GM23338 (cell line): ENCODE results near the gene CCL18. TPM values are rescaled to one million over a fixed set of nuclear protein-coding genes. Genes with fewer than 3 reads are reported as not detected.
"Not testable (repeated sequence)": the region's sequence is repeated elsewhere in the genome, so short reads cannot be mapped to it uniquely, and the experiment has no call there.

Experiments
- ATAC-seq: fragments of 200-7000 bp; cut with Tn5 transposase; 3 replicates; pipeline ENCODE4 v1.9.1; 2020
- DNase-seq: peaks from one replicate; pipeline ENCODE4 v3.0.0-alpha.2; 2015; ENCODE audit warnings: low spot score
- H2AFZ ChIP-seq: fragments of 200-600 bp; sonication (generic); 2 replicates; pipeline ENCODE4 v1.8.0; 2016; ENCODE audit warnings: antibody characterized with exemption, mild to moderate bottlenecking, moderate library complexity
- H3F3A ChIP-seq: fragments of 200-600 bp; sonication (generic); replicated peaks from 2 replicates; pipeline ENCODE4 v1.8.0; 2017; ENCODE audit warnings: antibody characterized with exemption, mixed run types, low read depth
- H3K27ac ChIP-seq: fragments of 200-600 bp; sonication (generic); 2 replicates; pipeline ENCODE4 v1.6.1; 2016; ENCODE audit warnings: low read depth
- H3K27me3 ChIP-seq: fragments of 200-600 bp; sonication (generic); 2 replicates; pipeline ENCODE4 v1.8.0; 2016; ENCODE audit warnings: mild to moderate bottlenecking, mixed run types, moderate library complexity; ENCODE audit not compliant: insufficient read depth
- H3K36me3 ChIP-seq: fragments of 200-600 bp; sonication (generic); 2 replicates; pipeline ENCODE4 v1.8.0; 2016; ENCODE audit warnings: mild to moderate bottlenecking; ENCODE audit not compliant: insufficient read depth
- H3K4me1 ChIP-seq: fragments of 200-600 bp; sonication (generic); 2 replicates; pipeline ENCODE4 v1.8.0; 2016; ENCODE audit warnings: mild to moderate bottlenecking, moderate library complexity; ENCODE audit not compliant: insufficient read depth
- H3K4me2 ChIP-seq: fragments of 200-600 bp; sonication (generic); 2 replicates; pipeline ENCODE4 v1.7.1; 2017; ENCODE audit warnings: mixed run types
- H3K4me3 ChIP-seq: fragments of 200-600 bp; sonication (generic); 2 replicates; pipeline ENCODE4 v1.6.1; 2016; ENCODE audit warnings: mixed run types
- H3K79me2 ChIP-seq: fragments of 200-600 bp; sonication (generic); replicated peaks from 2 replicates; pipeline ENCODE4 v1.8.0; 2017; ENCODE audit warnings: mild to moderate bottlenecking; ENCODE audit not compliant: insufficient read depth
- H3K9me2 ChIP-seq: fragments of 200-600 bp; sonication (generic); 2 replicates; pipeline ENCODE4 v1.8.0; 2017; ENCODE audit not compliant: insufficient read depth
- H4K20me1 ChIP-seq: fragments of 200-600 bp; sonication (generic); replicated peaks from 2 replicates; pipeline ENCODE4 v1.8.0; 2017; ENCODE audit warnings: mild to moderate bottlenecking; ENCODE audit not compliant: insufficient read depth
- H3K27ac Mint-ChIP-seq: 2 replicates; pipeline ENCODE4 v1.8.0; 2020; ENCODE audit warnings: inconsistent platforms, mild to moderate bottlenecking, moderate library complexity, mixed read lengths
- H3K27me3 Mint-ChIP-seq: 3 replicates; pipeline ENCODE4 v1.8.0; 2022; ENCODE audit warnings: low read depth, mild to moderate bottlenecking, moderate library complexity, mixed read lengths, inconsistent platforms; ENCODE audit not compliant: insufficient read depth, poor library complexity
- H3K36me3 Mint-ChIP-seq: 3 replicates; pipeline ENCODE4 v1.8.0; 2021; ENCODE audit warnings: low read depth, mild to moderate bottlenecking, inconsistent platforms, moderate library complexity, mixed read lengths
- H3K4me1 Mint-ChIP-seq: 3 replicates; pipeline ENCODE4 v1.8.0; 2020; ENCODE audit warnings: mild to moderate bottlenecking, inconsistent platforms, mixed read lengths
- H3K4me3 Mint-ChIP-seq: 3 replicates; pipeline ENCODE4 v1.8.0; 2021; ENCODE audit warnings: moderate library complexity, mild to moderate bottlenecking, inconsistent platforms, mixed read lengths
- H3K9me3 Mint-ChIP-seq: 3 replicates; pipeline ENCODE4 v1.8.0; 2020; ENCODE audit warnings: moderate library complexity, mild to moderate bottlenecking, inconsistent platforms, mixed read lengths
- CTCF ChIP-seq, 2 experiments: fragments of 200-600 bp in 1 of 2; sonication (generic) in 1 of 2; conservative IDR thresholded peaks; 2 replicates each; pipeline versions ENCODE4 v1.5.1 to v1.6.1; 2016 to 2017; ENCODE audit warnings: antibody characterized with exemption in 2 of 2, low read depth in 2 of 2, mild to moderate bottlenecking in 2 of 2, moderate library complexity in 1 of 2
- ETS1 ChIP-seq: IDR thresholded peaks from 2 replicates; pipeline ENCODE4 v1.6.1; 2016; ENCODE audit warnings: antibody characterized with exemption
- EZH2phosphoT487 ChIP-seq: fragments of 200-600 bp; sonication (generic); IDR thresholded peaks from one replicate; pipeline ENCODE4 v1.8.1; 2018; ENCODE audit warnings: antibody characterized with exemption; ENCODE audit not compliant: unreplicated experiment
- NANOG ChIP-seq: IDR thresholded peaks from 2 replicates; pipeline ENCODE4 v1.6.1; 2016; ENCODE audit warnings: antibody characterized with exemption, borderline replicate concordance
- POLR2AphosphoS5 ChIP-seq: IDR thresholded peaks from 2 replicates; pipeline ENCODE4 v1.6.1; 2016; ENCODE audit warnings: antibody characterized with exemption, low read depth
- ZNF114 ChIP-seq: fragments of 250-450 bp; sonication (Bioruptor Pico); IDR thresholded peaks from 2 replicates; pipeline ENCODE4 v1.5.0; 2020; ENCODE audit warnings: mild to moderate bottlenecking, moderate library complexity
- ZNF331 ChIP-seq: fragments of 250-450 bp; sonication (Bioruptor Pico); IDR thresholded peaks from 2 replicates; pipeline ENCODE4 v1.5.0; 2020; ENCODE audit warnings: low read depth, mild to moderate bottlenecking, moderate library complexity
- ZNF462 ChIP-seq: fragments of 250-450 bp; sonication (Bioruptor Pico); IDR thresholded peaks from 2 replicates; pipeline ENCODE4 v1.5.0; 2020; ENCODE audit warnings: mild to moderate bottlenecking, moderate library complexity
- polyA plus RNA-seq: library from polyadenylated mRNA; unstranded; fragments of >200 nt; fragmentation: Nextera tagmentation; extraction: Ambion mirVana; gene quantifications from 2 replicates; pipeline ENCODE4 v1.2.1, GENCODE V29; 2016
- total RNA-seq: library from RNA; depleted of rRNA; stranded (reverse); fragments of >200 nt; shearing (Covaris generic); gene quantifications from 2 replicates; pipeline ENCODE4 v1.2.3, GENCODE V29; 2014

CCL18 gene
- total and polyA plus RNA-seq, 2 experiments from 2014 or later: not detected

GRCh38 chr17:36111068-36111490, 47.0 kb downstream of the CCL18 start (continued):
- TF ChIP-seq ZNF462 (no peak), EZH2phosphoT487 (no peak), ZNF114 (CRISPR knock-in tag) (no peak)

DNA sequence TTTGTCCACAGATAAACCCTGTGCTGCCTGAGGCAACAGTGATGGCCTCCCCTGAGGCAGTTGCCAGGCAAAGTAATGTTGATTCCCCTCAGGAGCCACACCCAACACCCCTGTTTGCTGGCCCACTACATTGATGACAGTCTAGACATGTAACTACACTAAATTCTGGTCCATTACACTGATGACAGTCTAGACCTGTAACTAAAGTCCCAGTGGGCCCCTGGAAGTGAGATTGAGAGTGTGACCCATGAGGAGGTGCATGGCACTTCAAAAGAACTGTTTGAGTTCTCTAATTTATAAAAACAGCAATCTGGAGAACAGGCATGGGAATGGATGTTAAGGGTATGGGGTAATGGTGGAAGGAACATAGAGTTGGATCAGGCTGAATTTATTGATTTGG, 48.5 kb downstream of the CCL18 start:
- Mint-ChIP-seq H3K27me3 (peaks cover 3% of the 10 kb centered on the region), H3K4me3 (no peak overlapping the region), H3K9me3 (peaks cover 20% of the 10 kb centered on the region), H3K4me1 (no peaks in the 10 kb centered on the region), H3K27ac (no peak overlapping the region), H3K36me3 (peaks cover 12% of the 10 kb centered on the region; the same call in 2 of the 3 replicates)
- no peak for DNase-seq
- Histone ChIP-seq H2AFZ (no peak overlapping the region), H4K20me1 (no peaks in the 10 kb centered on the region), H3K27ac (no peak overlapping the region), H3K27me3 (no peaks in the 10 kb centered on the region), H3K4me1 (no peaks in the 10 kb centered on the region), H3F3A (no peaks in the 10 kb centered on the region), H3K9me2 (no peaks in the 10 kb centered on the region; the same call in none of the 2 replicates), H3K79me2 (no peaks in the 10 kb centered on the region), H3K36me3 (no peaks in the 10 kb centered on the region), H3K4me2 (no peak overlapping the region), H3K4me3 (no peak overlapping the region)
- ATAC-seq: no peak
- no peak for TF ChIP-seq CTCF (conservative IDR thresholded peaks at IDR 0.05; ENCODE audit: low read depth in 2 of 2)
- no peak for TF ChIP-seq NANOG
- TF ChIP-seq POLR2AphosphoS5: no peak
- TF ChIP-seq ZNF331 (CRISPR knock-in tag): no peak
- no peak for TF ChIP-seq ETS1

GRCh38 chr17:36113131-36113530, 49.1 kb downstream of the CCL18 start:
- not testable (repeated sequence) for H3K79me2 ChIP-seq, H3K4me1 Mint-ChIP-seq, H3K4me1 ChIP-seq, H4K20me1 ChIP-seq, H2AFZ ChIP-seq, H3K27me3 ChIP-seq, H3K4me2 ChIP-seq, H3K27ac Mint-ChIP-seq, H3K36me3 ChIP-seq, H3K4me3 Mint-ChIP-seq, H3K9me2 ChIP-seq, ATAC-seq, DNase-seq, H3K4me3 ChIP-seq, H3F3A ChIP-seq, H3K27ac ChIP-seq, H3K27me3 Mint-ChIP-seq
- peaks cover 20% of the 10 kb centered on the region for H3K9me3 Mint-ChIP-seq
- peaks cover 12% of the 10 kb centered on the region; the same call in 2 of the 3 replicates for H3K36me3 Mint-ChIP-seq
